ENCODE data around the gene SPATA20. TPM values are rescaled to one million over a fixed set of nuclear protein-coding genes. Genes with fewer than 3 reads are reported as not detected.

SPATA20 gene
- polyA plus RNA-seq, 1 donor from 2014 or later, result 53.5 TPM

GRCh38 chr17:50575581-50576210 is 28.7 kb downstream of the SPATA20 start:
- Histone ChIP-seq H3F3A (ENCODE audit: insufficient read depth, low read length, poor library complexity, severe bottlenecking) (no peaks in the 10 kb centered on the region), H3K9me2 (ENCODE audit: insufficient read depth, low read length) (no peaks in the 10 kb centered on the region), H3K79me2 (replicated peaks; ENCODE audit: insufficient read depth, low read length) (no peaks in the 10 kb centered on the region), H3K4me3 (ENCODE audit: low read length) (no peak overlapping the region), H3K4me2 (ENCODE audit: low read length) (no peak overlapping the region), H3K27ac (ENCODE audit: low read length) (no peak overlapping the region), H3K9me3 (ENCODE audit: low read length) (no peaks in the 10 kb centered on the region), H3K9ac (ENCODE audit: low read length) (no peak overlapping the region), H3K27me3 (ENCODE audit: insufficient read depth, low read depth, low read length) (no peaks in the 10 kb centered on the region), H3K36me3 (ENCODE audit: insufficient read depth, low read length) (no peaks in the 10 kb centered on the region), H4K20me1 (ENCODE audit: insufficient read depth) (no peaks in the 10 kb centered on the region), H2AFZ (ENCODE audit: low read depth, low read length) (no peak overlapping the region)
- no peak for TF ChIP-seq SMC3 (conservative IDR thresholded peaks at IDR 0.05; ENCODE audit: poor library complexity)
- no peak for TF ChIP-seq EZH2 (IDR thresholded peaks at IDR 0.05; ENCODE audit: borderline replicate concordance, insufficient read depth, low read length, poor library complexity, severe bottlenecking)
- no peak for TF ChIP-seq CTCF (IDR thresholded peaks at IDR 0.05; ENCODE audit: poor library complexity, severe bottlenecking)
- no peak for TF ChIP-seq TAF1 (IDR thresholded peaks at IDR 0.05; ENCODE audit: low read depth)
- no peak for TF ChIP-seq MXI1 (conservative IDR thresholded peaks at IDR 0.05; ENCODE audit: poor library complexity, severe bottlenecking)

DNA sequence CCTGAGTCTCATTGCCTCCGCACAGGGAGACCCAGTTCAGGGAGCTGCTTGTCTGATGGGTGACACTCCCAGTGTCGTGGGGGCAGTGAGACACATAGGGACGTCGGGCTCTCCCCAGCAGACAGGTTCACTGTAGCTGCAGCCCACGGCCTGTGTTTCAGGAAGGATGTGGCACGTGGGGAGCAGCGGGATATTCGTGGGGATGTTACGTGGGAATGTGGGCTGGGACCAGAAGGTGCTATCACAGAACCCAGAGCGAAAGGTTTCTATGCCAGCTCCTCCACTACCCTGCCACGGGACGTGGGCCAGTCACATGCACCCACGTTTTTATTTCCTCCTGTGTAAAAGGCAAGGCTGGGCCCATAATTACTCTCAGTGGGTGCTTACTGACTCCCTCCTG is 29.9 kb downstream of the SPATA20 start:
- no peak for TF ChIP-seq EZH2 (IDR thresholded peaks at IDR 0.05; ENCODE audit: borderline replicate concordance, insufficient read depth, low read length, poor library complexity, severe bottlenecking)
- no peak for TF ChIP-seq SMC3 (conservative IDR thresholded peaks at IDR 0.05; ENCODE audit: poor library complexity)
- TF ChIP-seq TAF1 (IDR thresholded peaks at IDR 0.05; ENCODE audit: low read depth), result no peak
- no peak for TF ChIP-seq EP300 (conservative IDR thresholded peaks at IDR 0.05; ENCODE audit: poor library complexity, severe bottlenecking)
- no peak for TF ChIP-seq RAD21 (conservative IDR thresholded peaks at IDR 0.05)
- no peak for TF ChIP-seq CTCF (IDR thresholded peaks at IDR 0.05; ENCODE audit: poor library complexity, severe bottlenecking)
- no peak for TF ChIP-seq POLR2AphosphoS5 (IDR thresholded peaks at IDR 0.05)
- no peak for TF ChIP-seq MXI1 (conservative IDR thresholded peaks at IDR 0.05; ENCODE audit: poor library complexity, severe bottlenecking)
- TF ChIP-seq, protein P1, sequence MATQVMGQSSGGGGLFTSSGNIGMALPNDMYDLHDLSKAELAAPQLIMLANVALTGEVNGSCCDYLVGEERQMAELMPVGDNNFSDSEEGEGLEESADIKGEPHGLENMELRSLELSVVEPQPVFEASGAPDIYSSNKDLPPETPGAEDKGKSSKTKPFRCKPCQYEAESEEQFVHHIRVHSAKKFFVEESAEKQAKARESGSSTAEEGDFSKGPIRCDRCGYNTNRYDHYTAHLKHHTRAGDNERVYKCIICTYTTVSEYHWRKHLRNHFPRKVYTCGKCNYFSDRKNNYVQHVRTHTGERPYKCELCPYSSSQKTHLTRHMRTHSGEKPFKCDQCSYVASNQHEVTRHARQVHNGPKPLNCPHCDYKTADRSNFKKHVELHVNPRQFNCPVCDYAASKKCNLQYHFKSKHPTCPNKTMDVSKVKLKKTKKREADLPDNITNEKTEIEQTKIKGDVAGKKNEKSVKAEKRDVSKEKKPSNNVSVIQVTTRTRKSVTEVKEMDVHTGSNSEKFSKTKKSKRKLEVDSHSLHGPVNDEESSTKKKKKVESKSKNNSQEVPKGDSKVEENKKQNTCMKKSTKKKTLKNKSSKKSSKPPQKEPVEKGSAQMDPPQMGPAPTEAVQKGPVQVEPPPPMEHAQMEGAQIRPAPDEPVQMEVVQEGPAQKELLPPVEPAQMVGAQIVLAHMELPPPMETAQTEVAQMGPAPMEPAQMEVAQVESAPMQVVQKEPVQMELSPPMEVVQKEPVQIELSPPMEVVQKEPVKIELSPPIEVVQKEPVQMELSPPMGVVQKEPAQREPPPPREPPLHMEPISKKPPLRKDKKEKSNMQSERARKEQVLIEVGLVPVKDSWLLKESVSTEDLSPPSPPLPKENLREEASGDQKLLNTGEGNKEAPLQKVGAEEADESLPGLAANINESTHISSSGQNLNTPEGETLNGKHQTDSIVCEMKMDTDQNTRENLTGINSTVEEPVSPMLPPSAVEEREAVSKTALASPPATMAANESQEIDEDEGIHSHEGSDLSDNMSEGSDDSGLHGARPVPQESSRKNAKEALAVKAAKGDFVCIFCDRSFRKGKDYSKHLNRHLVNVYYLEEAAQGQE (IDR thresholded peaks at IDR 0.05; ENCODE audit: borderline replicate concordance), result no peak
- no peaks in the 10 kb centered on the region for H3K27me3 ChIP-seq (ENCODE audit: insufficient read depth, low read depth, low read length)
- H3K9me3 ChIP-seq (ENCODE audit: low read length), result no peaks in the 10 kb centered on the region
- H3K4me3 ChIP-seq (ENCODE audit: low read length), result no peak overlapping the region
- H3F3A ChIP-seq (ENCODE audit: insufficient read depth, low read length, poor library complexity, severe bottlenecking), result no peaks in the 10 kb centered on the region
- no peak overlapping the region for H3K27ac ChIP-seq (ENCODE audit: low read length)
- no peak overlapping the region for H2AFZ ChIP-seq (ENCODE audit: low read depth, low read length)
- no peaks in the 10 kb centered on the region for H4K20me1 ChIP-seq (ENCODE audit: insufficient read depth)
- no peak overlapping the region for H3K4me2 ChIP-seq (ENCODE audit: low read length)
- H3K79me2 ChIP-seq (replicated peaks; ENCODE audit: insufficient read depth, low read length), result no peaks in the 10 kb centered on the region
- no peaks in the 10 kb centered on the region for H3K9me2 ChIP-seq (ENCODE audit: insufficient read depth, low read length)
- no peak overlapping the region for H3K9ac ChIP-seq (ENCODE audit: low read length)
- no peaks in the 10 kb centered on the region for H3K36me3 ChIP-seq (ENCODE audit: insufficient read depth, low read length)

Data from neural cell (in vitro differentiated cells).